Activated gamma-delta T cell treated with Interleukin-2 at 50 U/mL for 16 hours (primary cell): ENCODE results near the gene CRABP2.

ENCODE experiments used
- DNase-seq: peaks from one replicate; pipeline ENCODE4 v3.0.0-alpha.2; 2020

CRABP2 gene

DNA sequence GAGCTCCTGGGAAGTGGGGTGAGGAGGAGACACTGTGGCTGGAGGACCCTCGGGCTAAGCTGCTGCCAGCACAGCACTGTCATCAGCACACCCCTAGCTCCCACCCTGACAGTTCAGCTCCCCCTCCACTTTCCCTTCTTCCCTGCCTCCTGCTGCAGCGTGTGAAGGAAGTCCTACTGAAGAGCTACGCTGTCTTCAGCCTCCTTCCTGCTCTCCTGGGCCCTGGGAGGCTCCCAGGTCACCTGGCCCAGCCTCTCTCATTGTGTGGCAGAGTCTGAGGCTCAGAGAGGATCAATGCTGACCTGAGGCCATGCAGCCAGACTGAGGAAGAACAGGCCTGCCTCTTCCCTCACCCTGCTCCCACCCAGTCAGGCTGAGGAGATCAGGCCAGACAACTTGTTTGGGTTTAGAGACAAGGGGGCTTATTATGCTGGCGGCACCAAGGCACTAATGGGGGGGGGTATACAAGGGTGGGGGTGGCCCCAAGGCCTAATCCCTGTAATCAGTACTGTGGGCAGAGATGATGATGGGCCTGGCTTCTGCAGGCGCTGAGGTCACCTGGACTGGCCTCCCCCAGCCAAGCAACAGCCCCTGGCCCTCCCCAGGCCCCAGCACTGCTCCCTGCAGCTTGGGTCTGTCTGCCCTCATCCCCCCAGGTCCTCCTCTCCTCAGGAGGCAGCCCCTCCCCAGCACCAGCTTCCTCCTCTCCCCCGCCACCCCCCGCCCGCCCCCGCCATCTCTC, 37.2 kb downstream of the CRABP2 start:
- no peak for DNase-seq

DNA sequence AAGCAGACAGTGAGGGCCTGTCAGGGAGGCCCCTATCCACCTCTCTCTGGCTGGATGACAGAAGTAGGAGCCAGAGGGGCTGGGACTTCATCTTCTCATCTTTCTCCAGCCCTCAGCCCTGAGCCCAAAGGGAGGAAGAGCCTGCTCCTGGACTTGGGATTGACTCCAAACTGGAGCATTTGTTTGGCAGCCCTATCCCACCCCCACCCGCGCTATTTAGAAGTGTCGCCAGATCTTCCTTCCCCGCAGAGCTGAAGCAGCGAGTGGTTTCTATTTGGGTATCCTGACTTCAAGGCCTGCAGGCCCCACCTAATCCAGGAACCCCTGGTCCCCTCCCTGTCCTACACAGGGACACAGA, 37.8 kb downstream of the CRABP2 start:
- DNase-seq: no peak

DNA sequence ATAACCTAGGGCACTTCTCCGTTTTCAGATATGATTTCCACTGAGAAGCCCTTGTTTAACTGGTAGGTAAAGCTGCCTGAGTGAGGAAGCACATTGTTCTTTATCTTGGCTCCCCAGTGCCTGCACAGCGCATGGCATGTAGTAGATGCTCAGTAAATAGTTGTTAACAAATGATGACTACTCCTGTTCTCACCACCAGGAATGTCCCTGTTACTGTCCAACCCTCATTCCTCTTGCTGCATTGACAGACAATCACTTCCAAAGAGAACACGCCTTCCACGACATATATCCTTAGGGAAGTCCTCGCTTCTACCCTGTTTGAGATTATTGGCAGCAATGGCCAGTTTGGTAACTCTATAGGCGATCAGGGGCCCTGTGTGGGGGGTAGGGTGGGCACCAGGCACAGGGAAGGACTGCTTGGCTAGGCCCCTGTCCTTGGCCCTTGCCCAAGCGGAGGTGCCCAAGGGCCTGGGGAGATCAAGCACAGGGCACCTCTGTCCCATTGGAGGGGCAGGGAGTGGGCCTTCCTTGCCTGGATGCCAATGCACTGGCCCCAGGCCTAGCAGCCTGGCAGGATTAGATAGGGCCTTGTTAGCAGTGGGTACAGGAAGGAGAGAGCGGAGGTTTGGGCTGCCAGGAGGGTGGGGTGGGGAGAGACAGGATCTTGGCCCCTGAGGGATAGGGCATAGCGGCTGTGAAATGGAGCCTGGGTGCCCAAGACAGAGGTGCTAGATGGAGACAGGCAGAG, 38.3 kb downstream of the CRABP2 start:
- no peak for DNase-seq

DNA sequence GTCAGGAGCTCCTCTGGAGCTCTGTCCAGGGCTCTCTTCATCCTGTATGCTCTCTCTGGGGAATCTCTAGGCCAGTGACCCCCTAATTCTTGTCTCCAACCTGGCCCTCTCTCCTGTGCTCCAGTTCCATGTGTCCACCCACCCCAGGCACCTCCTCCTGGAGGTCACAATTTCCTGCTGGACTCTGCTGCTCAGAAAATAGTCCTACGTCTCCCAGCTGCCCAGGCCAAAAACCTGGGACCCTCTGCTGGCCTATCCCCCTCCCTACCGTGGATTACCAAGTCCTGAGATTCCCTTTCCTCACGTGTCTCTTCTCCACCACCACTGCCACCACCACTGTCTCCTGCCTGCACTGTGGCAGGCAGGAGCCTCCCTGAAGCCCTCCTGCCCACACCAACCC, 39.8 kb downstream of the CRABP2 start:
- DNase-seq: no peak

DNA sequence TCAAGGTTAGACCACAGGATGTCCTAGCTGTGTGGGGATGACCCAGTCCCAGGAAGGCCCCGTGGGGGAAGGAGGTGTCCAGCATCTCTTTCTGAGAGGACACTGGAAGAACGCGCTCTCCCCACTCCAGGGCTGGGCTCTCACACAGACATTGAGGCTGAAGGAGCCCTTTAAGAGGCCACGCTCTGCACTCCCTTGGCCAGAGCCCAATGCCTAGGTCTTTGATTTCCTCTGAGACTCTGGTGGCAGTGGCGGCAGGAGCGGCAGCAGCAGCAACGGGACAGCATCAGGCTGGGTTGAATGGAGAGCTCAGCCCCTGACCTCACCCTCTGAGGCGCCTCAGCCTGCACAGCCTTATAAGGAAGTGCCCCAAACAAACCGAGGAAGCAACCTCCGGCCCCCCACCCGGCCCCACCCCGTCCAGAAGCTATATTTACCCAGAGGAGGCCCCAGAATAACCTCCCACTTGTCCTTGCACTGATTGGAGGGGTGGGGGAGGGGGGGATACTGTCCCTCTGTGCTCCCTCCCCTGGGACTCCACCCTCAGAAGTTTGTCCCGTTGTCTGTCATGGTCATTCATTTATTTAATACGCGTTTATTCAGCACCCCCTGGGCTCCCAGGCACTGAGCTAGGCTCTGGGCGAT, 40.5 kb downstream of the CRABP2 start:
- no peak for DNase-seq

DNA sequence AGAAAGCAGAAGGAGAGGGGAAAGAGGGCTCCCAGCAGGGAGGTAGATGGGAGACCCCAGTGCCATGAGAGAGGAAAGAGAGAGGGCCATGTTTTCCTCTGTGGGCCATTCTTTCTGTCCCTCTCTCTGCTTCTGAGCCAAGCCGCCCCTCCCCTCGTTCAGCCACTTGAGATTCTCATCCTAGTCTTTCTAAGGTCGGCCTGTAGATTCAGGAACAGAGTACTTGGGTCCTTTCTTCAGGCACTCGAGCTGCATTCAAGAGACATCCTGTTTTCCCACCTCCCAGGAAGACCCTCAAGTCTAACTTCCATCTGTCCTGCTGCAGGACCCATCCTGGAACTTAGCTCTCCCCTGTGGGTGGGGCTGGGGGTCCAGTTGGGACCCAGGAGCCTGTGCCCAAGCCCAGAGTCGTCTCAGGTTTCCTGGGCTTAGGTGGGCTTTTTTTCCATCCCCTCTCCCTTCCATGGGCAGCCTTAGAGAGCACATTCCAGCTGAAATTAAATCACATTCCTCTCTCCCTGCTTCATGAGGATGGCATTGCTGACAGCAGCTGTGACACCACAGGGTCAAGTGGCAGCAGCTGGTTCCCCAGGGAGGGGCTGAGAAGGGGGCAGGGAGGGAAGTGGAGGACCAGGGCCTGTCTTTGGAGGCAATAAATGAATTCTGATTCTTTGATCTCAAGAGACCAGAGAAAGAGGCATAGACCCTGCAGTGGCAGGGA, 41.2 kb downstream of the CRABP2 start:
- DNase-seq: no peak

DNA sequence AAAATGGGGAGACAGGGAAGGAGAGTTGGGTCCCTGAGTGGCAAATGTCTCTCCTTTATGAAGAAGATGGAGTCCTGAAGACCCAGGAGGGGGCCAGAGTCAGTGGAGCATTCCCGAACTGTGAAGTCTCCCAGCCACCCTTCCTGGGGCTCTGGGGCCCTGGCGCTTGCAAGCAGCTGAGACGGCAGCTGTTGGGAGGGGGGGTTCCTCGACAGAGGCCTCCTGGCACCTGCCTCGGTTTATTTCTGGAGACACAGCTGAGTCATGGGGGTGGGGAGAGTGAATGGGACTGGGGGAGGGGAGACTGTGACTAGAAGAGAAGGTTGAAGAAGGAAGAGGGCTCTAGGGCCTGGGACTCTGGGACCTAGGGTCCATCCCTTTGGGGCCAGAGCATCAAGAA, 42.2 kb downstream of the CRABP2 start:
- DNase-seq: no peak

DNA sequence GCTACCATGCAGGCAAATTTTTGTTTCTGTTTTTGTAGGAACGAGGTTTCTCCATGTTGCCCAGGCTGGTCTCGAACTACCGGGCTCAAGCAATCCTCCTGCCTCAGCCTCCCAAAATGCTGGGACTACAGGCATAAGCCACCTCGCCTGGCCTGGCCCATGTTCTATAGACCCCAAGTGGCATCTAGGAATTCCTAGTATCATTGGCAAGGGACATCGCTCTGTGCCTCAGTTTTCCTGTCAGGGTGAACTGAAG, 42.7 kb downstream of the CRABP2 start:
- no peak for DNase-seq

DNA sequence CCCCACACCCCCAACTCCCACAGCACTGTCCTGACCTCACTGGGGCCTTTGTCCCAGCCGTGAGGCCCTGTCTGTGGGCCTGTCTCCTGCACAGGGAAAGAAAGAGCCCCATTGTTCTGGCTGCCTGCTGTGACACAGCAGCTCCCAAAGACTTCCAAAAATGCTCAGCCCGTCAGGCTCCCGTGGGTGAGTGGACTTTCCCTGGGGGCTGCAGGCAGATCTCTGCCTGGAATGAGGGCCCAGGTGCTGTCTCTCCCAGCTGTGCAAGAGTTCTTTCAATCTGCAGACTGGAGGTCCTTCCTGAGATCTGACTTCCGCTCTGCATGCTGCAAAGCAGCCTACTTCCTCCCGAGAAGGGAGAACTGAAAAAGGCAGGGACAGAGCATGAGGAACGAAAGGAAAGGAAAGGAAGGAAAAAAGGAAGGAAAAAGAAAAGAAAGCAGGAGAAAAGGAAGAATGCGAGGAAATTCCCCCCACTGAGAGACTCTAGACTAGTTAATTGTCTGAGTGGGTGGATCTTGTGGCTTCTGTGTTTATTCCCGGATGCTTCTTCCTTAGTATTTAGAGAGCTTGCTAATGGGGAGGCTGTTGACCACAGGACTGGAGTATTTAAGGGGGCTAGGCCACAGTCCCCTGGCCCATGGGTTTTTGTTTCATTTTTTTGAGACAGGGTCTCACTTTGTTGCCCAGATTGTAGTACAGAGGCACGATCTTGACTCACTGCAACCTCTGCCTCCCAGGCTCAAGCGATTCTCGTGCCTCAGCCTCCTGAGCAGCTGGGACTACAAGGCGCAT, 43.2 kb downstream of the CRABP2 start:
- no peak for DNase-seq

DNA sequence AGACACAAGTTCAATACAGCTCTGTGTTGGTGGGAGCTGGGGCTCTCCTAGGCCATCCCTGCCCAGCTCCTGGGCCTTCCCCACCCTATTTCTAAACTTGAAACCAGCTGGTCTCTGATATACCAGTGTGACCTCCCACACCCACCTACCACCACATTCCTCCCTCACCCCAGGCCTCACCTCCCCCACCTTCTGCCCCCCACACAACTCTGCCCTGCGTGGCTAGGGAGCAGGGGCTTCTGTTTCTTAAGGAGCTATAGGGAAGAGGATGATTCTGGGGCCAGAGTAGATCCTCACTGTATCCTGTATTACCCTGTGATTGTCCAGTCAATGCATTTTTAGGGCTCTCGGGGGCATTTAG, 44.7 kb downstream of the CRABP2 start:
- DNase-seq: no peak

DNA sequence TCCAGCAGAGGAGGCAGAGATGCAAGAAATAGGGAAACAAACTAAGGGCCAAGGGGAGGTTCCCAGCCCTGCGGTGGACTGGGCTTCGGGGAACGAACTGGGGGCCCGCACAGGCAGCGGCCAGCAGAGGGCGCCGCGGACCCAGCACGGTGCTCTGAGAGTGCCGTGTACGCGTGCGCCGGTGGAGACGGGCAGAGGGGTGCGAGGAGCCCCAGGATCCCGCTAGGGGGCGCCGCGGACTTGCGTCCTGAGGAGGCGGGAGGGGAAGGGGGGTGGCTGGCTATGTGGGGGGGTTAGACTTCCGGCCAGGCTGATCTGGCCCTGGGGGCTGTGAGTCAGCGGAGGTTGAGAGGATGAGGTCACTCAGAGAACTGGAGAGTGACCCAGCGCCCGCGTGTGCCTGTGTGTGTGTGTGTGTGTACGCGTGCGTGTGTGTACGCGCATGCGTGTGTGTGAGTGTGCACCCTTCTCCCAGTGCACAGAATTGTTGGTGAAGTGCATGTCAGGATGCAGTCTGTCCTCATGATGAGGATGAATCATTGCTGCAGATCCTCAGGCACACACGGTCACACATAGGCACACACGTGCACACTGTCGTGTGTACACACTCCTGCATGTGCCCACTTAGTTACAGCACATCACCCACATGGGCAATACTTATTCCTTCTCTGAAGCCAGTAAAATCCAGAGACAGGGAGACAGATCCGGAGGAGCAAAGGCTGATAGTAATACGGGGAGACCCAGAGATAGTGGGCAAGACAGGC, 45.2 kb downstream of the CRABP2 start:
- DNase-seq: peak; percentile 88

DNA sequence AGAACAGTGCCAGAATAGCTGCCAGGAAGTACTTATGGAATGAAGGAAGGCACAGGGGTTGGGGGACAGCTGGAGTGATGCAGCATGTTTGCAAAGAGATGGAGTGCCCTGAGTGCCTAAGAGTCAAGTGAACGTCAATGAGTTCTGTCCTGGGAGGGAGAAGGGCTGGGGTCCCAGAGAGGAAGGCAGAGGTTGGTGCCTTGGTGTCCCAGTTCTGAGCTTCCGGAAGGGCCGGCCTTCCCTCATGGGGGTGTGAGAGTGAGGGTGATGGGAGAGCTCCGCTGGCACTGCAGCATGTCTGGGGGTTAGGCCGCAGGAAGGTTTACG, 45.8 kb downstream of the CRABP2 start:
- DNase-seq: no peak

DNA sequence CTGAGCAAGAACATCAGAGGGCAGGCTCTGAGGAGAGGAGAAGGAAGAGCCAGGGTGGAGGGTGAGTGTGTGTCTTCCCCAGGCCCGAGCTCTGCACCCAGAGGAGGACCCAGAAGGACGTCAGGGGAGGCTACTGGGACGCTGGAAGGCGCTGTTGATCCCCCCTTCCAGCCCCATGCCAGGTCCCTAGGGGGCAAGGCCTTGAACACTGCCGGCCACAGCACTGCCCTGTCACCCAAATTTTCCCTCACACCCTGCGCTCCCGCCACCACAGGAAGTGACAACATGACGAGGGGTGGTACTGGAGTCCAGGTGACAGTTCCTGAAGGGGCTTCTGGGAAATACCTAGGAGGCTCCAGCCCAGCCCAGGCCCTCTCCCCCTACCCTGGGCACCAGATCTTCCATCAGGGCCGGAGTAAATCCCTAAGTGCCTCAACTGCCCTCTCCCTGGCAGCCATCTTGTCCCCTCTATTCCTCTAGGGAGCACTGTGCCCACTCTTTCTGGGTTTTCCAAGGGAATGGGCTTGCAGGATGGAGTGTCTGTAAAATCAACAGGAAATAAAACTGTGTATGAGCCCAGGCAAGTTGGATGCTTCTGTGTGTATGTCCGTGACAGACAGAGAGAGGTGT, 46.3 kb downstream of the CRABP2 start:
- no peak for DNase-seq

DNA sequence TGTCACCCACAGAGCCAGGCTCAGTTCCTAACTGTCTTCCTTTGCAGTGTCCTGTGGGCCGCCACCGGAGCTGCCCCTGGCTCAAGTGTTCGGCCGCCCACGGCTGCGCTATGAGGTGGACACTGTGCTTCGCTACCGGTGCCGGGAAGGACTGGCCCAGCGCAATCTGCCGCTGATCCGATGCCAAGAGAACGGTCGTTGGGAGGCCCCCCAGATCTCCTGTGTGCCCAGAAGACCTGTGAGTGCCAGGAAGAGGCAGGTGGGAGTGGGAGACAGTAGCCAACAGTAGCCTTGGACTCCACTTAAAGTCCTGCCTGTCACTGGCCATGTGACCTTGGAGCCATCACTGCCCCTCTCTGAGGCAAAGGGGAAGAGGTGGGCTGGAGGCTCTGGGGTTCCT, 46.9 kb downstream of the CRABP2 start:
- DNase-seq: no peak

DNA sequence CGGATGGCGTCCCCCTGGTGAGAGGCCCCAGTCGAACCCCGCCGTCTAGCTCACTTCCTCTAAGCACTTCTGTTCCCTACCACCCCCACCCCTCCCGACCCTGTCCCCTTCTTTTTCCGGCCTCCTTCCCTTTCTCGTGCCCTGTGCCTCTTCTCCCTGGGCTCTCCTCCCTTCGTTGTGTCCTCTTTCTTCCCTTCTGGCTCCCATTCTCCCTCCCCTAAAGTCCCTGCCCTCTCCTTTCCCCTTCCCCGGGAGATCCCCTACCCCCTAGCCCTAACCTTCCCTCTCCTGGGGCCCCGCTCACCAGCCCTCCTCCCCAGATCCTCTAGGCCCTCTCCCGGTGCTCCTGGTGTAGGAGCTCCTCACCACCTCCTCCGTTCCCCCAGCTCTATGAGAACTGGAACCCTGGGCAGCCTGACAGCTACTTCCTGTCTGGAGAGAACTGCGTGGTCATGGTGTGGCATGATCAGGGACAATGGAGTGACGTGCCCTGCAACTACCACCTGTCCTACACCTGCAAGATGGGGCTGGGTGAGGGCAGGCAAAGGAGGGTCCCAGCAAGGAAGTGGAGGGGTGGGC, 47.6 kb downstream of the CRABP2 start:
- DNase-seq: no peak

DNA sequence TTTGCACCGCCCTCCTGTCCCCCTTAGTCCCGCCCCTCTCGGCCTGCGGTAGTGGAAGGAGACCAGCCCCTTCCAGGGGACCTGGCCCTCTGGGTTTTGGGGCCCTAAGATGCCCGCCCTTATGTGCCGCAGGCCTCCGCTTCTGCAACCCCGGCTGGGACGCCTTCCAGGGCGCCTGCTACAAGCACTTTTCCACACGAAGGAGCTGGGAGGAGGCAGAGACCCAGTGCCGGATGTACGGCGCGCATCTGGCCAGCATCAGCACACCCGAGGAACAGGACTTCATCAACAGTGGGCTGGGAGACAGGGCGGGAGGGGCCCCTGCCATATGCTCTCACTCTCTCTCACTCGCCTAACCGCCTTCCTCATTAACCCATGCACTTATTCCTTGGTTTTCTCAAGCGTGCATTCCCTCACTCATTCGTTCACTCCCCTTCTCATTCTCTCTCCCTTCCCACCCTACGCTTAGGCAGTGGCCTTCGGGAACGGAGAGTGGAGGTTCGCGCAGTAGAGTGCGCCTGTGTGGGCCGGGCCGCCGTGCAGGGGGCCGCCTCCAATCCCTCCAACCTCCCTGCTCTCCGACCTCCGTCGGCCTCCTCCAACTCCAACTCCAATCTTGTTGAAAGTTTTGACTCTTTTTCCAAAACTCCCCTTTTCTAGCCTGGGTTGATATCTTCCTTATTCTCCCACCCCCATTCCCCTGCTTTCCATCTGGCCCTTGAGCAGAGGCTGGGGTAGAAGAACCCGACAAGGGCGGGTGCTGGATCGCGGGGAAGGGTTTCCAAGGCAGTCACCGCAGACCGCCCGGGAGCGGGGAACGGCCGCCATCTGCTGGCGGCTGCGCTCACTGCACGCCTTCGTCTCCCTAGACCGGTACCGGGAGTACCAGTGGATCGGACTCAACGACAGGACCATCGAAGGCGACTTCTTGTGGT, 48.3 kb downstream of the CRABP2 start:
- peak; percentile 63 for DNase-seq

DNA sequence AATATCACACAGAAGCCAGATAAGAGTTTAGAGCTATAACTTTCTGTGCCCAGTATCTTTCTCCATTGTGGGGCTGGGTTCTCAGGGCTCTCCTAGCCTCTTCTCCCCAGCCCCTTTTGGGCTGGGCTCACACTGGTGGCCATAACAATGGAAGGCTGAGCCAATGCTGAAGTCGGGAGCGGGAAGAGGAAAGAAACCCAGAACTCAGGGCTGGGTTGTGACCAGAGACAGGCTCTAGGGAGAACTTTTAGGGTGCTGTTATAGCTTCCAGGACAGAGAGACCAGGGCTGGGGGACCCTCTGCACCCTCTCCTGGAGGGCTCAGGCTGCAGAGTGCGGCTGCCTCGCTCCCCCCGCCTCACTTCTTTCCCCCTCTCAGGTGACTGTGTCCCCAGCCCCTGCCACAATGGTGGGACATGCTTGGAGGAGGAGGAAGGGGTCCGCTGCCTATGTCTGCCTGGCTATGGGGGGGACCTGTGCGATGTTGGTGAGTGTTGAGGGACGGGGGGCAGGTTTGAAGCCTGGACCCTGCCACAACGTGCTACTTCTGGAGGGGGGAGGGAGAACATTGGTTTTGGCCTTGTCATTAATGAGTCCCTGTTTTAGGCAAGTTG, 49.4 kb downstream of the CRABP2 start:
- DNase-seq: no peak

DNA sequence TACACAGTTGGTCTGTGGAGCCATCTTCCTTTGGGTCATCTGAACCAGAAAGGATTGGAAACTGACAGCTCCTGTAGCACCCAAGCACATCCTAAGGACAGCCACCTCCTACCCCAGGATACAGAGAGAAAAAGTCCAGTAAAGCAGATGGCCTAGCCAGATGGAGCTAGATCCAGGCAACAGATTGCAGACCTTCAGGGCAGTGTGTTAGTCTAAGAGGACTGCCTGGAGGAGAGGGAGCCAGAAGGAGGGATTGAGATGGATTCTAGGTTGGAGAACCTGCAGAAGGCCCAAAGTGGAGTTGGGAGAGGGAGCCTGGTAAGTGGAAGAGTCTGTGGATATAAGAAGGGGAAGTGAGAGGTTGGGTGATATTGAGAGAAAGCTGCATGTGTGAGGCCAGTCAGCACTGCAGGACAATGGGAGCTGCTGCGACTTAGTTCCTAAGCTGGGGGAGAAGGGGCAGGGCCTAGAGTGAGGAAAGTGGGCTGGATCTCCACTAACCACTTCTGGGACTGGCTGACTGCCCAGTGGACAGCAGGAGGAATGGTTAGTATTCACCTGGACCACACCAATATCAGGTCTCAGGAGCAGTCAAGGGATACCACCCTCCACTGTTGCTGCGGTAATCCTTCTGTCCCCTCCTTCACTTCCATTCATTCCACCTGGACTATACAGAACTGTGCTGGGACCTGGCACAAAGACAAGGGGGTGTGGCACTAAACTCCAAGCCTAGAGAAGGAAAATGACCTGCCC, 50.1 kb downstream of the CRABP2 start:
- no peak for DNase-seq

DNA sequence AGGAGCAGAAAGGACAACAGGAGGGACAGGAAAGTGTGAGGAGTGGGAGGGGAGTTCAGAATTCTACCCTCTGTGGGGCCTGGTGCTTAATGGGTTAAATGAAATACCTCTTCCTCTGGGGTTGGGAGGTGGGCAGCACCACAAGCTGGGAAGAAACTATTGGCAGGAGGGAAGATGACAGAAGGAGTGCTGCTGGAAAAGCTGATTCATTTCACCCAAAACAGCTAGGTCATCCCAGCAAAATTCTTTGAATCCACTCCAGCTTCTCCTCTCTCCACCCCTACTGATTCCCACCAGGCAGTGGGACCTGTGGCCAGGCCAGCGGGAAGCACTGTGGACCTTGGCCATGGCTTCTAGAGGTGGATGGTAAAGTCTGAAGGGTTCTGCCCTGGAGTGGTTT, 50.7 kb downstream of the CRABP2 start:
- DNase-seq: no peak
